GM21786 (cell line): ENCODE results near the gene DRD2.
"Not testable (repeated sequence)": the region's sequence is repeated elsewhere in the genome, so short reads cannot be mapped to it uniquely, and the experiment has no call there.

ENCODE experiments used
- ATAC-seq: cut with Tn5 transposase; IDR thresholded peaks from one replicate; pipeline ENCODE4 v1.9.1; 2021; ENCODE audit not compliant: unreplicated experiment

DRD2 gene

DNA sequence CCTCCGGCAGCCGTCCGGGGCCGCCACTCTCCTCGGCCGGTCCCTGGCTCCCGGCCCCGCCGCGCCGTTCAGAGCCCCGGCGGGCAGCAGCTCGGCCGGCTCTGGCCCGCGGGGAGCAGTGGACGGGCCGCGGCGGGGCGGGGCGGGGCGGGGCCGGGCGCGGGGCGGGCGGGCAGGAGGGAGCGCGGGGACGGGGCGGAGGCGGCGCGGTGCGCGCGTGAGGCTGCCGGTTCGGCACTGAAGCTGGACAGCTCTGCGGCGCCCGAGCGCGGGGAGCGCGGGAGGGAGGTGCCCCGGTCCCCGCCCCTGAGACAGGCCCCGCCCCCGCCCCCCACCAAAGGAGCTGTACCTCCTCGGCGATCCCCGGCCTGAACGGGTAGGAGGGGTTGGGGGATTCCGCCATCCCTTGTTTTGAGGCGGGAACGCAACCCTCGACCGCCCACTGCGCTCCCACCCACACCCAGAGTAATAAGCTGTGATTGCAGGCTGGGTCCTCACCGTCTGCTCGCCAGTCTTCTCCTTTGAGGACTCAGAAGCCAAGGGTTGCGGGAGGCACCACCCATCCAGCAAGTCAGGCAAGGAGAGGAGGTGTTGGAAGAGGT lies at the start of gene DRD2:
Gene DRD2 (minus strand): TSS at position 239 of the 602 bp plus-strand sequence. CDS start 50,747 bp downstream, outside the sequence.
- ATAC-seq, result no peak

DNA sequence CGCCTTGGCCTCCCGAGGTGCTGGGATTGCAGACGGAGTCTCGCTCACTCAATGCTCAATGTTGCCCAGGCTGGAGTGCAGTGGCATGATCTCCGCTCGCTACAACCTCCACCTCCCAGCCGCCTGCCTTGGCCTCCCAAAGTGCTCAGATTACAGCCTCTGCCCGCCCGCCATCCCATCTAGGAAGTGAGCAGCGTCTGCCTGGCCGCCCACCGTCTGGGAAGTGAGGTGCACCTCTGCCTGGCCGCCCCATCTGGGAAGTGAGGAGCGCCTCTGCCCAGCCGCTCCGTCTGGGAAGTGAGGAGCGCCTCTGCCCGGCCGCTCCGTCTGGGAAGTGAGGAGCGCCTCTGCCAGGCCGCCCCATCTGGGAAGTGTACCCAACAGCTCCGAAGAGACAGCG lies 48.7 kb upstream of the DRD2 start:
- ATAC-seq, result not testable (repeated sequence)

DNA sequence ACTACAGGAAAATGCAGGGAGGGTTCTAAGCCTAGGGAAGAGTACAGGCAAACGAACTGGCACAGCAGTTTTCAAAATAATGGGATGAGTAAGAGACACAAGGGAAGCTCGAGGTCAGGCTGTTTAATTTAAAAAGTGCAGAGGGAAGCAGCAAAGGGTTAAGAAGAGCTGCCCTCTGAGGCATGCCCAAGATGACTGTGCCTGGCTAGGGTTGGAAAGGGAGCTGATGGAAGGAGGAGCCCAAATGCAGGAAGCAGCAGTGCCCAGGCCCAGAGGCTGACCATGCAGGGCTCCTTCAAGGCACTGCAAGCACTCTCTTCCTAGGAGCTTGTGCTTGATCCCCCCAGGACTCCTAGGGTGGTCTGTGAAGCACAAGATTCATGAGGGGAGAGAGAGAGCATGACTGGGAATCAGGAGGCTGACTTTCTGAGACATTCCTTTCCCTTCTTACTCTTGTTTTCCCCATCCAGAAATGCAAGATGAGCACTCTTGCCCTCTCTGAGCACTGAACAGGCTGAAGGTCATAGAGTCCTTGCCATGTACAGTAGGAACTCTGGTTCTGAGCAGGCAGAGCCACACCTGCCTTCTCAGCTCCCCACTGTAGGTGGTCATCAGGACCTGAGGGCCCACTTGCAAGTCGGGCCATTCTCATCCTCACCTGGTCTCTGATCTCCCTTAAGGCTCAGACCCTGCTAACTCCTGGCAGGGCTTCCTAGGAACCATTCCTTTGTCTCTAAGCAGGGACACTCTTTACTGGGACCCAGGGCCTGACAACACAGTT lies 46.7 kb upstream of the DRD2 start:
- ATAC-seq, result no peak

DNA sequence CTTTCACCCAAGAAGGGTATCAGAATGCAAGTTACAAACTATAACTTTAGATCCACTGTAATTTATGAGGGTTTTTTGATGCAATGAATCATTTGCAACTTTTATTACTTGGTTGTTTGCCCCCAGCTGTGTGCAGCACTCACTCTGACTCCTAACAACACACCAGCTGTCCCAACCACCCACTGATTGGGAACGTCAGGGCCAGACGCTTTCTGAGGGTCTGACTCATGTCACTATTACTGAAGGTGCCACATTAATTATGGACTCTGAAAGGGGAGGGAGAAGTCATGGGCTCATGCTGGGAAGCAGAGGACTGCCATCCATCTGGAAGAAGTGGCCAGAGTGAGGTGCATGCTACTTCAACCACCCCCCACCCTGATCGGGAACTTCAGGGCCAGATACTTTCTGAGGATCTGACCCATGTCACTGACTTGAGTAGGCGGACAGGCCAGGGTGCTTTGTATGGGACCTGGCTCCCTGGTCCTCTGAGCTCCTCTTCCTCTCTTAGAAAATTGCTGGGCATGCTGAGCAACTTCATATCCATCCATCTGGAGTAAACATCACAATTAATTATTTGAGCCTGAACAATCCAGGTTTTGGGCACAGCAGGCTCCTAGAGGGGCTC lies 44.9 kb upstream of the DRD2 start:
- ATAC-seq, result no peak

DNA sequence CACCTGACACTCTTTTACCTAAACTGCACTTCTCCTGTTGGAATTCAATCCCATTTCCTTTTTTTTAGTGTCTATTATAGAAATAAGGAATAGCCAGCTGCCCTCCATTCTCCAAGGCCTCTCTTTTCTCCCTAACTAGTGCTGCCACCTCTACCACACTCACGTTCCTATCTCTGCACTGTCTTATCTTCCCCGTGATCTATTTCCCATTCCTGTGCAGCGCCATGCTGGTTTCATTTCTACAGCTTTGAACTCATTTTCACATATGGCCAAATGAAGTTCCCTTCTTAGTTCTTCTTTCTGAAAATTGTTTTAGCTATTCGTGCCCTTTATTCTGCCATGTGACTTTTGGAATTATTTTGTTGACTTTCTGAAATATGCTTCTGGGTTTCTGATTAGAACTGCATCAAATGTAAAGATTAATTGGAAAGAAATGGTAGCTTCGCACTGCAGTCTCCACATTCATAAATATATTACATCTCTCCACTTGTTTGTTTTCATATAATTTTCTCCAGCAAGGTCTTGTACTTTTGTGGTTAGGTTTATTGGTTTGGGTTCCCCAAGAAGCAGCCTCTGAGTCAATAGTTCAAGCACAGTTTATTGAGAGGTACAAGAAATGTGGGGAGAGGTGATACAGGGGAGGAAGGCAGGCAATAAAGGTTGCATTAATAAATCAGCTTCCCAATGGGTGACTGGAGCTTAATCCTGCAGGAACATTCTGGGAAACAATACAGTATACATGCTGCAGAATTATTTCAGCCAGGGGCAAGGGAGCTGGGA lies 43.7 kb upstream of the DRD2 start:
- no peak for ATAC-seq

GRCh38 chr11:113517361-113517760 lies 42.2 kb upstream of the DRD2 start:
- no peak for ATAC-seq

DNA sequence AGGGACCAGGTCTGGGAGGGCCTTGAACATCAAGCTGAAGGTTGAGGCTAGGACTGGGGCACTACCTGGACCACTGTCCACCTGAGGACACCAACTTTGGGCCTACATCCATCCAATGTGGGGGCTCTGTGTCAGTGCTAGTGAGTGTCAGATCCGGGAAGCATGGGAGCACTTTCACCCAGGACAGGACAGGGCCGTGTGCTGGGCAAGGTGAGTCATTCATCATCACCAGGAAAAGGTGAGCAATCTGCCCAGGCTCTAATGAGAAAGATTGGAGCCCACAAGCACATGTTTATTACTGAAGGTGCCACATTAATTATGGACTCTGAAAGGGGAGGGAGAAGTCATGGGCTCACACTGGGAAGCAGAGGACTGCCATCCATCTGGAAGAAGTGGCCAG lies 39.7 kb upstream of the DRD2 start:
- ATAC-seq, result no peak

- no peak for ATAC-seq
Observed at GRCh38 chr11:113507341-113507740, 32.1 kb upstream of the DRD2 start.

- ATAC-seq, result no peak
Observed at GRCh38 chr11:113506893-113507292, 31.7 kb upstream of the DRD2 start.

DNA sequence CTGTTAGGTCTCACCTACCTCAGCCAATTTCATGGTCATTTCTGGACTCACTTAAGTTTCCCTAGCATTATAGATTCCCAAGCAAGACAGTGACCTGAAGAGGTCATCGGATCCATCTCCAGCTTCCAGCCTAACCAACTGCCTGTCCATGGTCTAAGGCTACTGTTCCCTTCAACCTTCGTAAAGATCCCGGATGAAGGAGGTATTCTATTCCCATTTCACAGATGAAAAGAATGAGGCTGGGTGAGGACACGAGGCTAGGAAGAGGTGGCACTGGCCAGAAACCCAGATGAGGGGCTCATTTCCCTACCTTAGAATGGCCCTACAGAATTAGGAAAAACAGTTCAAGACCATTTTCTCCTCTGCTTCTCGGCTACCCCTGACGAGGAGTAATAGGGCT lies 31.3 kb upstream of the DRD2 start:
- no peak for ATAC-seq

GRCh38 chr11:113505541-113506375 lies 30.6 kb upstream of the DRD2 start:
- no peak for ATAC-seq

GRCh38 chr11:113505046-113505445 lies 29.8 kb upstream of the DRD2 start:
- ATAC-seq, result no peak

- no peak for ATAC-seq
Observed at GRCh38 chr11:113504586-113504985, 29.4 kb upstream of the DRD2 start.

DNA sequence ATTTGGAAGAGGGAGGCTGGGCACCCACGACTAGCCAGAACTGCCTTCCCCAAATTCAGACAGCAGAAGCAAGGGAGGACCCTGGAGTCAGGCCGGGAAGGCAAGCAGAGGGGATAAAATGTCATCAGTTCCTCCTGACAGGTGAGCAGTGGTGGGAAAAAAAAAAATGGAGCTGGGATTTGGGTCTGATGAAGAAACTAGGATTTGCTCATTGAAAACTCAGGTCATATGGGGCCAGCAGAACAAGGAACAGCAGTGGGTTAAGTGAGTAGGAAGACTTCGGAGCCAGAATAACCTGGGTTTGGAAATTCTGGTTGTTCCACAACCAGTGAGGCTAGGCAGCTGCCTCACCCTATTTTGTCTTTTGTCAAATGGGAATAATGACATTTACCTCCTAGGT lies 28.9 kb upstream of the DRD2 start:
- ATAC-seq, result no peak

GRCh38 chr11:113497066-113497910 lies 22.1 kb upstream of the DRD2 start:
- ATAC-seq, result no peak

- no peak for ATAC-seq
Observed at GRCh38 chr11:113496026-113496651, 20.9 kb upstream of the DRD2 start.

- no peak for ATAC-seq
Observed at GRCh38 chr11:113494021-113494420, 18.8 kb upstream of the DRD2 start.

GRCh38 chr11:113493206-113493605 lies 18.0 kb upstream of the DRD2 start:
- no peak for ATAC-seq

GRCh38 chr11:113488931-113489351 lies 13.7 kb upstream of the DRD2 start:
- ATAC-seq, result no peak
